Stimulated activated CD4-positive, alpha-beta T cell treated with anti-CD3 and anti-CD28 coated beads, Interleukin-12 subunit alpha, Interleukin-12 subunit beta, amount 100 ng/mL, for 48 hours (primary cell): Measurements from ENCODE around the gene CLPX.
"Not testable (repeated sequence)": the region's sequence is repeated elsewhere in the genome, so short reads cannot be mapped to it uniquely, and the experiment has no call there.

ENCODE experiments used
- DNase-seq, 3 donors: peaks; one replicate each; pipeline ENCODE4 v3.0.0-alpha.2; 2020; ENCODE audit warnings: low read depth in 2 of 3, low spot score in 1 of 3

CLPX gene

DNA sequence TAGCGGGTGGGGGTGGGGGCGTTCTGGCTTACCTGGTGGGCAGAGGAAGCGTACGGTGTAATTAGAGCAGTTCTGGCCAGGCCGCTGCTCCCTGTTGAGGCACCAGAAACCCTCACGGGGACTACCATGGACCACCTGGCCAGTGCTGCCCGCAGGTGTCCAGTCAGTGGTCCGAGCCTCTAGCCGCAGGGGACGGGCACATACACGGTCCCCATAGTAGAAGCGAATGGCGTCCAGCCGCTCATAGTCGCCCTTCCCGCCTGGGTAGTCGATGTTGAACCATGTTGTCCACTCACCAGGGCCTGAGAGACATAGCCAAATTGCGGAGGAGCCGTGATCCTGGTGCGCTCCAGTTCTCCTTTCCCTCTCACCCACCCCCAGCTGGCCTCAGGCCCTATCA, 21.6 kb upstream of the CLPX start:
- no peak for DNase-seq

DNA sequence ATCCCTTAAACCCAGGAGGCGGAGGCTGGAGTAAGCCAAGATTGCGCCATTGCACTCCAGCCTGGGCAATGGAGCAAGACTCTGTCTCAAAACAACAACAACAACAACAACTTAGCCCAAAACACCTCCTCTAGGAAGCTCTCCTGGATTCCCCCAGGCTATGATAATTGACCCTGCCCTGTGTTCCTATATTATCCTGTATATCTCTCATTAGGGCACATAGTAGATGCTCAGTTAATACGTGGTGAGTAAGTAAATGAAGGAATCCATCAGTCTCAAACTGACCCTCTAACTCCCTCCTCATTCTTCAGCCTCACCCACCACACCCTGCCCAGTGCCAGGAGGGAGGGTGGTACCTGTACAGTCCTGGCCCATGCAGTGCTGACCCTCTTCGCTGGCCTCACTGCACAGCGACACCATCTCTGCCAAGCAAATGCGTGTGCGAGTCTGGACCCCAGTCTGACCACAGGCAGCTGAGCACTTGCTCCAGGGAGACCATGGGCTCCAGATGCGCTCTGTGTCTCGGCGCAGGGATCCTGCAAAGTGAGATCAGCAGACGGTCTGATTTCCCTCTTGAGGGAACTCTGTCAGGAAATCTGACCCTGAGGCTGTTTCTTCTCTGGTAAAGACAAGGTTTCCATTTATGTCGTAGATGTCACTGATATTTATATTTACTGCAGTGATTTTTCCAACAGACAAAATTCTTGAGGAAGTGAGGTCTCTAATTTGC, 20.0 kb upstream of the CLPX start:
- DNase-seq: no peak

DNA sequence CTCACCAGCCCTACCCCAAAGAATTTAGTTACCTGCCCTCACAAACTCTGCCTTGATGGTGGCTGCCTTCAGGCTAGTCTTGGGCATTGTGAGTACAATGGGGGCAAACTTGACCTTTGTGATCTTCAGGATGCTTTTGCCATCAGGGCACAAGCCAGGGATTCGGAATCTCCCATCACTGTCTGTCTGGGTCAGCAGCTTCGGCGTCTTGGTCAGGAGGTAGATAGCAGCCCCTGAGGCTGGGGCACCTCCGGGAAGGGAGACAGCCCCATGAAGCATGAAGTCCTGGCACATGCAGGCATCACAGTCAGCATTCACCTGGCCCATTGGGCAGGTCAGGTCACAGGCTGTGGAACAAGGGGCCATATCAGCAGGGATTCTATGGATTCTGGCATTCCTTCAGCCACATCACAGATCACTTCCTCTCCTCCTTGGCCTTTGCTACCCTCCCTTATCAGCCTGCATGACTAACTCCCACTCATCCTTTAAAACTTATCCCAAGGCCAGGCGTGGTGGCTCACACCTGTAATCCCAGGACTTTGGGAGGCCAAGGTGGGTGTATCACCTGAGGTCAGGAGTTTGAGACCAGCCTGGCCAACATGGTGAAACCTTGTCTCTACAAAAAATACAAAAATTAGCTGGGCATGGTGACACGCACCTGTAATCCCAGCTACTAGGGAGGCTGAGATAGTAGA, 19.2 kb upstream of the CLPX start:
- DNase-seq: no peak

DNA sequence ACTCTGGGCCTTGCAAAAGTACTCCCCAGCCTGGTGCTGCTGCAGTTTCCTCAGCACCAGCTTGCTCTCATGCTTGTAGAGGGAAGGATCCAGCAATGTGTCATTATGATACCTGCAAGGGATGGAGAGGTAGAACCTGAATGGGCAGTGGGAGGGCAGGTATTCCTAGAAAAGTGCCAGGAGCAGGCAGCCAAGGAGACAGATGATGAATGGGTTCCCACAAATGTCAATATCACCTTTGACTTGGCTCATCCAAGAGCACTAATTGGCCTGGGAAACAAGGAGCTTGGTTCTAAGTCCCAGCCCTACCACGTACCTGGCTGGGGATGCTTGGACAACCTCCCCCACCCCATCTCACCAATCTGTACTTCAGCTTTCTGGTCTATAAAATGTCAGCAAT, 16.8 kb upstream of the CLPX start:
- no peak for DNase-seq

DNA sequence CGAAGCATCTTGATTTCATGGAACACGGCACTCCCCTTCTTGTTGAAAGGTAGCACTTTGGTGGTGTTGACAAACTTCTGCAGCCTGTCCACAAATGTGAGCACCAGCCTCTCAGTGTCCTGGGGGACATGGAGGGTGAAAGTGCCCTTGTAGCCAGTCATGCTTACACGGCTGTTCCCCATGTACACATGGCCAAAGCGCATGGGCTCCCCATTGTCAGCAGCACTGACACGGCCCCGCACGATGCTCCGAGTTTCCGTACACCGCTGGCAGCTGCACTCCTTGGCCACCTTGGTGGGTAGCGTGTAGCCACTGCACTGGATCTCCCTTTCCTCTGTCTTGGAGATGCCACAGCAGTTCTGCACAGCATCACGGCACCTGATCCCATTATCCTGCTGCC, 13.4 kb upstream of the CLPX start:
- no peak for DNase-seq

DNA sequence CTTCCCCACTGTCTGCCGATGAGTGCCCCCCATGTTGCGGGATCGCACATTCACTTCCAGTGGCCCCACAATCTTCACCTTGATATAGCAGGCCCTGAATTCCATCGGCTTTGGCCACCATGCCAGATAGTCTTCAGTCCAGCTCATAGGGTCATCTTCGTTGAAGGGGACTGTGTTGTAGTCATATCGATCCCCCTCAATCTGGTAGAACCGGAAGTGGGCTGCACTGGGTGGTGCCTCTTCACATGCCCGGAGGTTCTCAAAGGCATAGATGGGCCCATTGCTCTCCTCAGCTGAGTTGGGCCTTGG, 12.1 kb upstream of the CLPX start:
- DNase-seq: no peak

DNA sequence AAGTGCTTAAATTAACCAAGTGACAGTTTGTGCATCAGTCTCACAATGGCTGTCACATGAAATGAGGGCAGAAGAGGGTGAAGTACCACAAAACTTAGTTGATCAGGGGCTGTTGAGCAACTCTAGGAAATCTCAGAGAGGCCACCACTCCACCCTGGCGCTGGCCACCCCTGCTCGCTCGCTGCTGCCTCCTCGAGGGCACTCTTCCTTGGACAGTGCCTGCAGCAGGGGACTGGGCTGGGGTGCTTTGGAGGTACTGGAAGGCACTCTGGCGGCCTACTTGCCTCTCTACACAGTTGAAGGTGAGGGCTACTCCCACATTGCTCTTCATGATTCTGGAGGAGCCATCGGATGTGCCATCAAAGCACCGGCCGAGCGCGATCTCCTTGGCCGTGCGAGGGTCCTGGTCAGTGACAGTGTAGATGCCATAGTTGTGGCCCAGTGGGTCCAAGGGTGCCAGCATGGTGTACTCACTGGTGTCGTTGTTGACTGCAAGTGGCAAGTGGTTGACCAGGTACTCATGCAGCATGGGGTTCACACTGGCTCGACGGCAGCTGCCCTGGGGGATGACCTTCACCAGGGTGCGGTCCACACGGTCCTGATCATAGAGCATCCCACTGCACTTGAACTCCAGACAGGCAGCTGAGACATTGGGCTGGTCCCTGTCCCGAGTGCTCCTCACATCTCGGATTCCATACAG, 11.6 kb upstream of the CLPX start:
- no peak for DNase-seq

DNA sequence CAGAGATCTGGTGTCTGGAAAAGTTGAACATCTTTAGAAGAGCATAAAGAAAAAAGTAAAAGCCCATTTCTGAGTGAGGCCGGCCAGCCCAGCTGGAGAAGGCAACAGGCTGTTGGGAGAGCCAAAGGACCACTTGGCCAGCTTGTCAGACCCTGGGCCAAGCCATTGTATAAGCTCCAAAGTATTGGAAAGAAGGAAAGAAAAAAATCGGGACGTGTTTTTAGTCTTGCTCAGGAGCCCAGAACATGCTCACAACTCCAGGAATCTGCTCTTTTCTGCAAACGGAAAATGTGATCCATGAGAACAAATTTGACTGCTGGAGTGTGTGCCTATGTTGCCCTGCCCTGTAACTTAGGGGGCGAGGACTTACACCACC, 10.4 kb upstream of the CLPX start:
- no peak for DNase-seq

DNA sequence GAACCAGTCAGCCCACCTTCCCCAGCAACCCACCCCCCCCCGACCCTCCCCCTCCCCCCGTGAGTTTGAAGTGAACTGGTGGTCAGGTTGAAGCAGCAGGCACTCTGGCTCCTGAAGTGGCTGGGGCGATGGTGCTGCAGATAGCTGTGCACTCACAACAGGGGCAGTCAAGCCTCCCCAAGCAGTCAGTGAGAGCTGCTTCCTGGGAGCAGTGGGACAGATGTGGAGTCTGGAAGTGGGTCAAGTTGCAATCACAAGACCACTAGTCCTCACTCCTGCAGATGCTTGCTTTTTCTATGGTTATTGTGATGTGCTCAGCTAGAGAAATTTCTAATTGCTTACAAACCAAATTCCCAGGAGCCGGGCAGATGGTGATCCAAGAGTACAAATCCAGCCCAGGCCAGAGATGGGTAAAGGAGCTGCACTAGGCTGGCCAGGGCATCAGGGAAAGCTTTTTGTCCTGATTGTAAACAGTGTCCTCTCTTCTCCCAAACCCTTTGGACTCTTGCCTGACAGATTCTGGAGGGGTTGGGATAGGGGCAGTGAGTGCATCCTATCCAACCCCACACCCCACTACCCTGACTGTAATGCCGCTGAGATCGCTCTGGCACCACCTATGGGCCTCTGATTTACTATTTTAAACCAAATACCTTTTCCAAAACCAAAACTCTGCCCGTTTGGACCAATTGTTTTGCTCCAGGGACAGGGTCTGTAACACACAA, 9.8 kb upstream of the CLPX start:
- DNase-seq: no peak

DNA sequence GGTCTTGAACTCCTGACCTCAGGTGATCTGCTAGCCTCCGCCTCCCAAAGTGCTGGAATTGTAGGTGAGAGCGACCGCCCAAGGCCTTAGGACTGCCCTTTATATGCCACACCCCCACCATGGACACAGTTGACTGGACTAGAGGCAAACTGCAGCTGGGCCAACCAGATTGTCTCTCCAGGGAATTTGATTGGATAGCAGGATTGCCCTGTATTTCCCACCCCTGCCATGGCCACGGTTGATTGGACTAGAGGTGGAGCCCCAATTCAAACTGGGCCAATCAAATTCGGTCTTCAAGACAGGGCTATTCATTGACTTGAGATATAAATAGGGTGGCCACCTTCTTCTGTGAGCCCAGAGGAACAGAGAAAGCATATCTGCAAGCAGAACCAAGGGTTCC, 6.9 kb upstream of the CLPX start:
- DNase-seq: no peak

DNA sequence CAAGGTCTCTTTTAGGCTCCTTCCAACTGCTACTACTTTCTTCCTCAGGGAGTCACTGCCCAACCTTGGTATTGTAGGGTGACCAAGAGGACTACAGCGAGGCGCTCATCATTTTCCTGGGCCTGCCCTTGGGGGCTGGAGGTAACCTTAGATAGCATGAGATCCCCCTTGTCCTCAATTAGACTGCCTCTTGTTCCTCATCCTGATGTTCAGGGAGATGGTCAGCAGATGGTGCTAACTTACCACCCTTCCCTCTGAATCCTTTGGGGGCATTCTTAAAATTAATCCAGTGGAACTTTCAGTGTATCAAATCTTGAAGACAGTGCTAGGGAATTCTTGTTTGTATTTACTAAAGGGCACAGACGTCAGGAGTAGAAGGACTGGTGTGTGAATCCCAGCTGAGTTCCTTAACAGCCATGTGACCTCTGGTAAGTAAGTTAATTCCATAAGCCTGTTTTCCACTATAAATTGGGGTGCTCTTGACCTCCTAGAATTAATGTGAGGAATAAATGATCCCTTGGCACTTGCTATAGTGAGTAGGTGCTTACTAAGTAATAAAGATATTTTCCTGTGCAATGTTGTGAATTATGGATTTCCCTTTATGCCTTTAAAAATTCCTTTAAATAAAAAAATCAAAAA, 4.1 kb upstream of the CLPX start:
- DNase-seq: no peak

DNA sequence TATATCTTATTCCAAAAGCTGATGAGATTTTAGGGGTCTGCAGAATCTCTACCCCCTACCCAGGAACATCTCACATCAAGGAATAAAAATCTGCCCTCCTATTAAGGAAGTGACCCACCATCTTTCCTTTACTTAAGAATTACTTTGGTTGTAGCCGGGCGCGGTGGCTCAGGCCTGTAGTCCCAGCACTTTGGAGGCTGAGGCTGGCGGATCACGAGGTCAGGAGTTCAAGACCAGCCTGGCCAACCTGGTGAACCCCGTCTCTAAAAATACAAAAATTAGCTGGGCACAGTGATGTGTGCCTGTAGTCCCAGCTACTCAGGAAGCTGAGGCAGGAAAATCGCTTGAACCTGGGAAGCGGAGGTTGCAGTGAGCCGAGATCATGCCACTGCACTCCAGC, 3.3 kb upstream of the CLPX start:
- DNase-seq: not testable (repeated sequence)

DNA sequence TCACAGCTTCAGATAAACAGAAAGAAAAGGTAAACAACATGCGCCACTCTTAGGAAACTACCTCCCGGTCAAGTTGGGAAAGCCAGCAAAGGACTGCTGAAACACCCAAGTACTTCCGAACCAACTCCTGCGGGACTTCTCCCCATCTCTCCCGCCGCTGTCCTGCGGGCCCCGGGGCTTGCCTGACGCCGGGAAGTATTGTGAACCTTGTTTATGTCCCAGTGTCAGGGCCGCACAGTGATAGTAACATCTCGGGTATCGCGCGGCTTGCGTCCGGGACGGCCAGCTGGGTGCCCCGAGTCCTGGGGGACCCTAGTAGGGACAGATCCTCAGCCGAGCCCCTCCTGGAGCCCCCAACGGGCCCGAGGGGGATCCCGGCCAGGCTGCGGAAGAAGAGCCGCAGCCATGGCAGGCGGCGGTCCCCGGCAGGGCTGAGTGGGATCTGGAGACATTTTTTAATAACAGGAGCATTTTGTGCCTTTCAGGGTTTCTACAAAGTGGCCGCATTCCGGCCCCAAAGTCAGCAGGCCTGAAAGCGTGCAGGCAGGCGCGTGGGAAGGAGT, 756 bp downstream of the CLPX start:
- peak; percentile 11 to 25 (median 18) for DNase-seq

DNA sequence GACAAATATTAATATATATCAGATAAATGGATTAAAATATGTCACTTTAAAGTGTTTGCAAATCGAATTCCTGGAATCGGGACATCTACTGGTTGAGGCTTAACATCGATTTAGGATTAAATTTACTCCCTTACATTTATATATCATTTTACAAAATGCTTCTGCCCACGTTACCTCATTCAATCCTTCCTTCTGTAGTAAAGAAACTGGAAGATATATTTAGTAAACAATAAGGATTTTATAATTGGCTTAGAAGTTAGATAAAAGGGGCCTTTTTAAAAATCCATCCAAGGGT, 1.3 kb downstream of the CLPX start:
- DNase-seq: no peak

DNA sequence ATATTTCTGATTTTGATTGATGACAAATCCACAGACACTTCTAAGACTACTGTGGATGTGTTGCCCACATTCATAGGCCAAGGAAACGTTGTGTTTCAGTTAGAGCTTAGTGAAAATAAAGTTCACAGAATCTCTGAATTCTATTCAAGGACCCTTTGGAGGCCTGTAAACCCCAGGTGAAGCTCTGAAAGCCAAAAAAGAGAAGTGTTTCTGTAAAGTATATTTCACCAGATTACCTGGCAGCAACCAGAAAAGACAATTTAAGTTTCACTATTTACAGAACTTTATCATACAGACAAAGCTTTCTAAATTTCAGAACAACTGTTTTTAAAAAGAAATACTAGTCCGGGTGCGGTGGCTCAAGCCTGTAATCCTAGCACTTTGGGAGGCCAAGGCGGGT, 2.6 kb downstream of the CLPX start:
- no peak for DNase-seq

DNA sequence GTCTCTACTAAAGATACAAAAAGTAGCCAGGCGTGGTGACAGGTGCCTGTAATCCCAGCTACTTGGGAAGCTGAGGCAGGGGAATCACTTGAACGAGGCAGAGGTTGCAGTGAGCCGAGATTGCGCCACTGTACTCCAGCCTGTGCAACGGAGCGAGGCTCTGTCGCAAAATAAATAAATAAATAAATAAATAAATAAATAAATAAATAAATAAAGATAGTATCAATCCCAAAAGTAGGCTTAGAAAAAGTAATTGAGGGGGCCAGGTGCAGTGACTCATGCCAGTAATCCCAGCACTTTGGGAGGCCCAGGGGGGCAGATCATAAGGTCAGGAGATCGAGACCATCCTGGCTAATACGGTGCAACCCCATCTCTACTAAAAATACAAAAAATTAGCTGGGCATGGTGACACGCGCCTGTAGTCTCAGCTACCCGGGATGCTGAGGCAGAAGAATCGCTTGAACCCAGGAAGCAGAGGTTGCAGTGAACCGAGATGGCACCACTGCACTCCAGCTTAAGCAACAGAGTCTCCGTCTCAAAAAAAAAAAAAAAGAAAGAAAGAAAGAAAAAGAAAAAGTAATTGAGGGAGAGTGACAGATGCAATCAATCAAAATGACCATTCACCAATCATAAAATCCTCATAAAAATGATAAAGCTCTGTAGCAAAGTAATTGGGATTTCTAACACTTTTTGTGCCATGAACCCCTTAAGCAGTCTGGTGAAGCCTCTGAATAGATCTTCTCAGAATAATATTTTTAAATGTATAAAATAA, 3.4 kb downstream of the CLPX start:
- not testable (repeated sequence) for DNase-seq

DNA sequence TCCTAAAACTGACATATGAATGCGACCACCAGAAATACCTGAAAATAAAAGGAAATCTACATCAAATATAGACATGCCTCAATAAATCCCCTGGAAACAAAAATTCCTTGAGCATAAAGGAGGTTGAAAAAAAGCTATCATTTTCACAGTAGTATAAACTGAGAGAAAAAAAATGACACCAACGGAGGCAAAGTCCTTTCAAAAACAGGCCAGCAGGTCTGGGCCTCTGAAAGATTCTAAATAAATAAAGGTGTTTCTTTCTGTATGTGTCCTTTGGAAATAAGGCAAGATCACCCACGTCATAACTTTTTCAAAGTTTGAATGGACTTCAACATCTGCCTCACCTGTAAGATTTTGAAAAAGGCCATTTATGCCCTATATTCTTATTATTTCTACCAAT, 5.0 kb downstream of the CLPX start:
- no peak for DNase-seq

DNA sequence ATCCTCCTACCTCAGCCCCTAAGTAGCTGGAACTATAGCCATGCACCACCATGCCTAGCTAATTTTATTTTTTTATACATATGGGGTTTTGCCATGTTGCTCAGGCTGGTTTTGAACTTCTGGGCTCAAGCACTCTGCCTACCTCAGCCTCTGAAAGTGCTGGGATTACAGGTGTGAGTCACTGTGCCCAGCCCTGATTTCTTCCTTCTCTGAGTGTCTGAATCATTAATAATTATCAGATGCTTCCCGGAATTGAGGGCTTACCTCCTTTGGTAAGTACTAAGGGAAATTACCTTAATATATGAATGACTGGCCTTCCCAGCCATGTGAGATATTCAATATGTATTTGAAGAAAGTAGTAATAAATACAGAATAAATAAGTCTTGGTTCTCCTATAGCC, 7.2 kb downstream of the CLPX start:
- no peak for DNase-seq

DNA sequence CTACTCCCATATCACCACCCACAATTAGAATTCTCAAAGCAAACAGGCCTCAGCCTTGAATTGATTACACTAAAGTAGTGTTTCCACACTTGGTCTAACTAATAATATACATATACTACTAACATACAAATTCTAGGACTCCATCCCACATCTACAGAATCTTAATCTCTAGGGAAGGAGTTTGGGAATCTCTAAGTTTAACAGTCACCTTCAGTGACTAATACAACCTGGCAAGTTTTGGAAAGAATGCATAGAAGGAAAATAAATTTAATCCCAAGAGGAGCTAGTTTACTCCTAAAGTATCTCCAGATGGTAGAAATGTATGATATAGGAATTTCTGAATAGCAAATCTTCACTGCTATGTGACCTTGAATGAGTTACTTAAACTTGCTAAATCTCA, 9.1 kb downstream of the CLPX start:
- no peak for DNase-seq

DNA sequence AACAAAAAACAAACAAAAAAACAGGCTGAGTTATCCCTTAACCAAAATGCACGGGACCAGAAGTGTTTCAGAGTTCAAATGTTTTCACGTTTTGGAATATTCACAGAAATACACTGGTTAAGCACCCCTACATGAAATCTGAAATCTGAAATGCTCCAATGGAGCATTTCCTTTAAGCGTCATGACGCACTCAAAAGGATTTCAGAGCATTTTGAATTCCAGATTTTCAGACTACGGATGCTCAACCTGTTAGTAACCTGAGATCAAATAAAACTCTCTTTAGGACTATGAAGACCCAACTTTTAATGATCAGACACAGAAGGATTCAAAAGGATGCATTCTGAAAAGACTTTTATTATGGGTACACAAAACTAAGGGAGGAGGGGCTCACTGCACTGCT, 9.6 kb downstream of the CLPX start:
- no peak for DNase-seq

DNA sequence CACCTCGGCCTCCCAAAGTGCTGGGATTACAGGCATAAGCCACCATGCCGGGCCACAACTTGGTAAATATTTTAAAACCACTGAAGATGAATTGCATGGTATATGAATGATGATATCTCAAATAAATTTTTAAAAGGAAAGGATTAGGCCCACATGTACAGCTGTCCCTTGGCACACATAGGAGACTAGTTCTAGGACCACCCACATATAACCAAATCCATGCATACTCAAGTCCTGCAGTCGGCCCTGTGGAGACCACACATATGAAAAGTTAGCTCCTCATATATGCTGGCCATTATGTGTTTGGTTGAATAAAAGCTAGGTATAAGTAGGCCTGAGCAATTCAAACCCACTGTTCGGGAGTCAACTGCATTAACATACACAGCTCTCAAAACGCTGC, 10.6 kb downstream of the CLPX start:
- DNase-seq: no peak
